Esophagus (tissue), 2 donors: ENCODE measurements around the gene DNAH1. TPM values are rescaled to one million over a fixed set of nuclear protein-coding genes. Genes with fewer than 3 reads are reported as not detected.

ENCODE experiments used
- H3K27ac ChIP-seq, 2 donors: one replicate each; pipeline ENCODE4 v1.5.1; 2013; ENCODE audit warnings: low read depth in 2 of 2, mild to moderate bottlenecking in 2 of 2, inconsistent platforms in 1 of 2, low read length in 1 of 2, moderate library complexity in 1 of 2
- H3K27me3 ChIP-seq, 2 donors: one replicate each; pipeline ENCODE4 v1.6.1; 2013; ENCODE audit warnings: low read length in 2 of 2, control low read depth in 1 of 2, mild to moderate bottlenecking in 1 of 2; ENCODE audit not compliant: insufficient read depth in 2 of 2, control insufficient read depth in 1 of 2
- H3K36me3 ChIP-seq, 2 donors: one replicate each; pipeline ENCODE4 v1.6.1; 2013; ENCODE audit warnings: low read length in 1 of 2; ENCODE audit not compliant: control insufficient read depth in 2 of 2, insufficient read depth in 2 of 2
- H3K4me1 ChIP-seq, 2 donors: one replicate each; pipeline ENCODE4 v1.6.1; 2013; ENCODE audit warnings: low read length in 1 of 2; ENCODE audit not compliant: control insufficient read depth in 2 of 2, insufficient read depth in 2 of 2
- H3K4me3 ChIP-seq, 2 donors: one replicate each; pipeline ENCODE4 v1.5.1; 2013; ENCODE audit warnings: low read length in 2 of 2, mild to moderate bottlenecking in 2 of 2, low read depth in 1 of 2, moderate library complexity in 1 of 2
- H3K9me3 ChIP-seq, 2 donors: one replicate each; pipeline ENCODE4 v1.6.1; 2013; ENCODE audit warnings: mild to moderate bottlenecking in 2 of 2, low read depth in 1 of 2, low read length in 1 of 2, moderate library complexity in 1 of 2; ENCODE audit not compliant: control insufficient read depth in 2 of 2, insufficient read depth in 1 of 2
- WGBS, 2 donors: extraction: QIAGEN DNeasy Blood & Tissue Kit; methylation state at CpG; one replicate each; pipeline ENCODE4 v1.1.7; 2013; 5-methylcytosine and 5-hydroxymethylcytosine counted together
- polyA plus RNA-seq, 2 donors: library from polyadenylated mRNA; stranded (reverse); fragments of 200-250 nt; gene quantifications; one replicate each; pipeline ENCODE4 v1.2.3, GENCODE V29; 2013
- donor health status: healthy with polysubstance abuse.
- donor health status: Bipolar disorder and iron deficiency.

DNAH1 gene
- polyA plus RNA-seq, 2 donors = 2.4 to 4.9 TPM

- WGBS, 2 donors = 85 to 89% methylated on average over 9 of the region's 9 CpGs
- no peak overlapping the region for H3K27ac ChIP-seq
- H3K4me1 ChIP-seq = peaks cover 0 to 9% of the 10 kb centered on the region in 2 donors
- no peaks in the 10 kb centered on the region for H3K9me3 ChIP-seq
- H3K4me3 ChIP-seq = no peak overlapping the region
- H3K36me3 ChIP-seq = no peaks in the 10 kb centered on the region
- no peaks in the 10 kb centered on the region for H3K27me3 ChIP-seq
Measured at GRCh38 chr3:52438579-52439425, 122.7 kb downstream of the DNAH1 start.

- Histone ChIP-seq H3K27ac (no peak overlapping the region), H3K36me3 (no peaks in the 10 kb centered on the region), H3K9me3 (no peaks in the 10 kb centered on the region), H3K4me1 (peaks cover under 1 to 13% of the 10 kb centered on the region in 2 donors), H3K4me3 (no peak overlapping the region), H3K27me3 (no peaks in the 10 kb centered on the region)
- WGBS, 2 donors = 88 to 95% methylated on average over 16 of the region's 16 CpGs
Measured at GRCh38 chr3:52439426-52440248, 123.5 kb downstream of the DNAH1 start.

GRCh38 chr3:52440249-52440551 lies 124.1 kb downstream of the DNAH1 start:
- Histone ChIP-seq H3K27me3 (no peaks in the 10 kb centered on the region), H3K4me1 (peaks cover 2 to 18% of the 10 kb centered on the region in 2 donors), H3K9me3 (no peaks in the 10 kb centered on the region), H3K36me3 (no peaks in the 10 kb centered on the region), H3K27ac (no peak overlapping the region), H3K4me3 (no peak overlapping the region)
- 93 to 95% methylated on average over 12 of the region's 12 CpGs for WGBS, 2 donors

GRCh38 chr3:52440671-52441070 lies 124.6 kb downstream of the DNAH1 start:
- Histone ChIP-seq H3K4me1 (peaks cover 2 to 18% of the 10 kb centered on the region in 2 donors), H3K9me3 (no peaks in the 10 kb centered on the region), H3K36me3 (no peaks in the 10 kb centered on the region), H3K27me3 (no peaks in the 10 kb centered on the region), H3K4me3 (no peak overlapping the region), H3K27ac (no peak overlapping the region)
- 91 to 93% methylated on average over 14 of the region's 14 CpGs for WGBS, 2 donors

GRCh38 chr3:52441091-52441771 lies 125.1 kb downstream of the DNAH1 start:
- 91% methylated on average over 23 of the region's 23 CpGs for WGBS, 2 donors
- no peaks in the 10 kb centered on the region for H3K36me3 ChIP-seq
- no peaks in the 10 kb centered on the region for H3K9me3 ChIP-seq
- no peaks in the 10 kb centered on the region for H3K27me3 ChIP-seq
- peaks cover 2 to 18% of the 10 kb centered on the region in 2 donors for H3K4me1 ChIP-seq
- no peak overlapping the region for H3K27ac ChIP-seq
- no peak overlapping the region for H3K4me3 ChIP-seq

- 87 to 91% methylated on average over 18 of the region's 18 CpGs for WGBS, 2 donors
- Histone ChIP-seq H3K27me3 (no peaks in the 10 kb centered on the region), H3K4me1 (peaks cover 2 to 18% of the 10 kb centered on the region in 2 donors), H3K4me3 (no peak overlapping the region), H3K36me3 (no peaks in the 10 kb centered on the region), H3K9me3 (no peaks in the 10 kb centered on the region), H3K27ac (no peak overlapping the region)
Measured at GRCh38 chr3:52441772-52442332, 125.7 kb downstream of the DNAH1 start.

GRCh38 chr3:52442409-52443267 lies 126.5 kb downstream of the DNAH1 start:
- H3K36me3 ChIP-seq = no peaks in the 10 kb centered on the region
- H3K4me3 ChIP-seq = no peak overlapping the region
- no peaks in the 10 kb centered on the region for H3K27me3 ChIP-seq
- H3K4me1 ChIP-seq = peaks cover 2 to 15% of the 10 kb centered on the region in 2 donors
- no peaks in the 10 kb centered on the region for H3K9me3 ChIP-seq
- H3K27ac ChIP-seq = no peak overlapping the region
- WGBS, 2 donors = 91 to 93% methylated on average over 16 of the region's 16 CpGs

GRCh38 chr3:52443268-52443610 lies 127.1 kb downstream of the DNAH1 start:
- H3K36me3 ChIP-seq = no peaks in the 10 kb centered on the region
- no peak overlapping the region for H3K4me3 ChIP-seq
- no peaks in the 10 kb centered on the region for H3K9me3 ChIP-seq
- no peaks in the 10 kb centered on the region for H3K27me3 ChIP-seq
- H3K4me1 ChIP-seq = peaks cover 2 to 9% of the 10 kb centered on the region in 2 donors
- H3K27ac ChIP-seq = no peak overlapping the region
- WGBS, 2 donors = 92 to 95% methylated on average over 8 of the region's 8 CpGs
